Neural crest cell (in vitro differentiated cells): Measurements from ENCODE around the gene ARVCF. TPM values are rescaled to one million over a fixed set of nuclear protein-coding genes. Genes with fewer than 3 reads are reported as not detected.

ENCODE experiments used
- DNase-seq: peaks from one replicate; pipeline ENCODE4 v3.0.0; 2021; ENCODE audit warnings: low read depth, mixed read lengths, low spot score
- H3K27ac Mint-ChIP-seq: one replicate; pipeline ENCODE4 v1.8.0; 2021; ENCODE audit warnings: mild to moderate bottlenecking, mixed read lengths; ENCODE audit not compliant: unreplicated experiment
- H3K27me3 Mint-ChIP-seq: 2 replicates; pipeline ENCODE4 v1.8.0; 2021; ENCODE audit warnings: low read depth, mild to moderate bottlenecking, mixed read lengths
- H3K36me3 Mint-ChIP-seq: 2 replicates; pipeline ENCODE4 v1.8.0; 2021; ENCODE audit warnings: low read depth, mild to moderate bottlenecking, mixed read lengths
- H3K4me1 Mint-ChIP-seq: 2 replicates; pipeline ENCODE4 v1.8.0; 2021; ENCODE audit warnings: mixed read lengths
- H3K4me3 Mint-ChIP-seq: one replicate; pipeline ENCODE4 v1.8.0; 2021; ENCODE audit warnings: mild to moderate bottlenecking, mixed read lengths
- H3K9me3 Mint-ChIP-seq: 2 replicates; pipeline ENCODE4 v1.8.0; 2021; ENCODE audit warnings: mixed read lengths
- total RNA-seq: library from RNA; stranded (reverse); gene quantifications from 2 replicates; pipeline ENCODE4 v1.2.1, GENCODE V29; 2021
- TF ChIP-seq, protein P1 (sequence below): fragments of 200-600 bp; sonication (generic); conservative IDR thresholded peaks from 2 replicates; pipeline ENCODE4 v1.5.0; 2021; ENCODE audit warnings: antibody characterized with exemption, mild to moderate bottlenecking

The ARVCF gene
- total RNA-seq, 1 donor from 2014 or later, result 105 TPM

DNA sequence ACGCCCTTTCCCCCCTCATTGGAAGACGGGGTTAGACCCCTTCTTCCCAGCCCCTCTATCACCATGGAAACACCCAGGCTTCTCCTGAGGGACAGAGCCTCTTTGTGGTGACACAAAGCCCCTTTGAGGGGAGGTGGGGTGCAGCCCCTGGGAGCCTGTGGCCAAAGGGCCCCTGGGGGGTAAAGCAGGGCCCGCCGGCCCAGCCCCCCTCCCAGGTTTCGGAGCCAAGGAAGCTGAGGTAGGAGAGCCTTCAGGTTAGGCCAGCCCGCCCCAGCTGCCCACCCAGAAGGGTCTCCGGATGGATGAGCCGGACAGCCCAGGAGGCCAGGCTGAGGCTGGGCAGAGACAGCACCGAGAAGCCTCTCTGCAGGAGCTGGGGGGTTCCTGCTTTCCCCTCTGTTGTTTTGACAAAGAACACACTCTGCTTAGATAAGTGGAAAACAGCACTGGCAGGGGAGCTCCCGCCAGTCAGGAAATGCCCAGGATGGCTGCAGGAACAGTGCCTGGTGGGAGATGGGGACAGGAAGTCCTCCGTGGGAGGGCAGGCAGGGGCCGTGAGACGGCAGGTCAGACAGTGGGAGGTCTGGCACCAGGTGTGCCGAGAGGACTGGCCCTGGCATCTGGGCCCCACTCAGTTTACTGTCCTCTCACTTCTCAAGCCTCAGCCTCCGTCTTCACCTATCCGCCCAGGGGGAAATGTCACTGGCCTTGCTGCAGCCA, 18.2 kb downstream of the ARVCF start:
- TF ChIP-seq, protein P1, sequence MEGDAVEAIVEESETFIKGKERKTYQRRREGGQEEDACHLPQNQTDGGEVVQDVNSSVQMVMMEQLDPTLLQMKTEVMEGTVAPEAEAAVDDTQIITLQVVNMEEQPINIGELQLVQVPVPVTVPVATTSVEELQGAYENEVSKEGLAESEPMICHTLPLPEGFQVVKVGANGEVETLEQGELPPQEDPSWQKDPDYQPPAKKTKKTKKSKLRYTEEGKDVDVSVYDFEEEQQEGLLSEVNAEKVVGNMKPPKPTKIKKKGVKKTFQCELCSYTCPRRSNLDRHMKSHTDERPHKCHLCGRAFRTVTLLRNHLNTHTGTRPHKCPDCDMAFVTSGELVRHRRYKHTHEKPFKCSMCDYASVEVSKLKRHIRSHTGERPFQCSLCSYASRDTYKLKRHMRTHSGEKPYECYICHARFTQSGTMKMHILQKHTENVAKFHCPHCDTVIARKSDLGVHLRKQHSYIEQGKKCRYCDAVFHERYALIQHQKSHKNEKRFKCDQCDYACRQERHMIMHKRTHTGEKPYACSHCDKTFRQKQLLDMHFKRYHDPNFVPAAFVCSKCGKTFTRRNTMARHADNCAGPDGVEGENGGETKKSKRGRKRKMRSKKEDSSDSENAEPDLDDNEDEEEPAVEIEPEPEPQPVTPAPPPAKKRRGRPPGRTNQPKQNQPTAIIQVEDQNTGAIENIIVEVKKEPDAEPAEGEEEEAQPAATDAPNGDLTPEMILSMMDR, result no peak
- H3K36me3 Mint-ChIP-seq, result peaks cover 7% of the 10 kb centered on the region
- H3K4me3 Mint-ChIP-seq, result peak overlapping the region; percentile 61
- DNase-seq, result peak; percentile 45
- no peaks in the 10 kb centered on the region for H3K27me3 Mint-ChIP-seq
- H3K4me1 Mint-ChIP-seq, result peaks cover 70% of the 10 kb centered on the region
- peaks cover 7% of the 10 kb centered on the region for H3K9me3 Mint-ChIP-seq
- H3K27ac Mint-ChIP-seq, result peak overlapping the region; percentile 94

DNA sequence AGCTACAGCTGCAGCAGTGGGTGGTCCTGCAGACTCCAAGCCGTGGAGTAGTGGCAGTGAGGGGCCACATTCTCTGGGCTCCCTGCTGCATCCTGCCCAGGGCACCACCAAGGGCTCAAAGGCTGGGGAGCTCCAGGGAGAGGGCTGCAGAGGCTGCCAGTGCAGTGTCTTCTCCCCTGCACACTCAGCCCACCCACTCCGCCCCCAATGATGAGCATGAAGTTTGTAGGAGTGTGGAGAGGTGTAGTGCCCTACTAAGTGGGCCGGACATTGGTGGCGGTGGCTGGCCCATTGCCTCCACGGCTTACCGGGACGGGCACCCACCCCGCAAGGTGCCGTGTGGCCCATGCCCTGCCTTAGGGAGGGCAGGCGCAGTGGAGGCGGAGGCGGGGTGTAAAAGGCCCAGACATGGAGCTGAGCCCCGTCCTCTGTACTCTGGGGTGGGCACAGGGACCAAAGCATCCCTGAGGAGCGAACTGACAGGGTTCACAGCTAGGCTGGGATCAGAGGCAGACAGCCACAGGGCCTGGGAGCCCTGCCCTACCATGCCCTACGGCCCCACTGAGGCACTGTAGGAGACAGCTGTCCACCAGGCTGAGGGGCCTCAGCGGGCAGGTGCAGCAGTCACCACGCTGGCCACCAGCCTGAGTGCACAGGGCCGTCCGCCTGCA, 18.9 kb downstream of the ARVCF start:
- Mint-ChIP-seq H3K27ac (peak overlapping the region; percentile 35), H3K36me3 (peaks cover under 1% of the 10 kb centered on the region), H3K9me3 (peaks cover 3% of the 10 kb centered on the region), H3K27me3 (no peaks in the 10 kb centered on the region), H3K4me1 (peaks cover 65% of the 10 kb centered on the region), H3K4me3 (no peak overlapping the region)
- TF ChIP-seq, protein P1, result no peak
- no peak for DNase-seq

DNA sequence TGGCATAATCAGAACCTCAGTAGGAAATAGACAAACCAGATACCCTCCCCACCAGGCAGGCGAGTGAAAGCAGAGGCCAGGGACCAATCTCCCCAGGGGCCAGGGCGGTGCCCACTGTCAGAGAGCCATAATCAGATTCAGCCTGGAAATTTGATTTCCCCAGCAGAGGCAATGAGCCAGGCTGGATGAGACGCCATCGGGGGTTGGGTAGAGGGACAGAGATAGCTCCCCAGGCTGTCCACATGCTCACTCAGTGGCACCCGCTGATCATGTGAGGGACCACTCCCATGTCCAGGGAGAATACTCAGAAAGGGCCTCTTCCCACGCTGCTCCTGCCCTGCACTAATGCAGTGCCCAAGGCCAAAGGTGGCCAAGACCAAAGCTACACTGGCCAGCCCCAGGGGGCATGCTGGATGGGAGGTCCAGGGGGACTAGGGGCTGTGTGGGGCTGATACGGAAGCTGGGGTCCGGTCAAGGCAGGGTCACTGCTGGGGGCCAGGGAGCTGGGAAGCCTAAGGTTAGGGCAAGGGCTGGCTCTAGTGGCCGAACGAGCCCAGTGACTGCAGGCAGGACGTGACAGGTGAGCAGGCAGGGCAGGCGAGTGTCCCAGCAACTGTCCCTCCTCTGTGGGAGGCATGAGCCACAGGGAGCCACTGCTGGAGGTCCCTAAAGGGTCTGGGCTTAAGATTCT, 19.8 kb downstream of the ARVCF start:
- H3K9me3 Mint-ChIP-seq, result peaks cover 3% of the 10 kb centered on the region
- peaks cover 58% of the 10 kb centered on the region for H3K4me1 Mint-ChIP-seq
- H3K4me3 Mint-ChIP-seq, result no peak overlapping the region
- no peaks in the 10 kb centered on the region for H3K27me3 Mint-ChIP-seq
- H3K36me3 Mint-ChIP-seq, result no peaks in the 10 kb centered on the region
- TF ChIP-seq, protein P1, result no peak
- H3K27ac Mint-ChIP-seq, result peak overlapping the region; percentile 16
- DNase-seq, result no peak

DNA sequence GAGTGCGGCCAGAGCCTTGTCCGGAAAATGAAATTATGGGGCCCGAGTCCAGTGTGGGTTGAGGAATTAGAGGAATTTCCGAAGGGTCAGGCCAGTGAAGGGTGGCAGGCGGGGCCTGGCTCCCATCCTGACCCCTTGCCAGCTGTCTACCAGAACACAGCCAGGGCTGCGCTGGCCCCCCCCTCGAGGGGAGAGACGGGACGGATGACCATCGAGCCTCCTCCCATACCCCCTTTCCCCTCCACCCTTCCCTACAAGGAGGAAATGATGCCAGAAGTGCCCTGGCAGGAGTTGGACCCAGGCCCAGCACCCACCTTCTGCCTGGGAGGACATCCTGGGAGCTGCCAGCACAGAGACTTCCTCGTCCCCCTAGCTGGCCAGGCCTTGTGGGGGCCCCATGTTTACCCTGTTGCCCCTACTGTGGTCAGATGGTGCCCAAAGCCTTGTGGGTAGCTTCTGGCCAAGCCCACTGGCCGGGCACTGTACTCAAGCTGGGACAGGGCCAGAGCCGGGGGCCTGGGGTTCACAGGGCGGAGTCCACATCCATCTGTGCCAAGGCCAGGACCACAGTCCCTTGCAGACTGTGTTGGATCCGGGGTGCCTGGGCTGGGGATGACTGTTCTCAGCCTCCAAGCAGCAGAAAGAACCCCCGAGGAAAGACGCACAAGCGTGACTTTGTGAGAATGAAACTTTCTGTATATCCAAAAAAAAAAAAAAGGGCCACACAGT, 20.8 kb downstream of the ARVCF start:
- H3K36me3 Mint-ChIP-seq, result no peaks in the 10 kb centered on the region
- H3K4me1 Mint-ChIP-seq, result peaks cover 47% of the 10 kb centered on the region
- DNase-seq, result no peak
- H3K27me3 Mint-ChIP-seq, result no peaks in the 10 kb centered on the region
- H3K9me3 Mint-ChIP-seq, result peaks cover 3% of the 10 kb centered on the region
- TF ChIP-seq, protein P1, result no peak
- H3K27ac Mint-ChIP-seq, result no peak overlapping the region
- H3K4me3 Mint-ChIP-seq, result no peak overlapping the region

DNA sequence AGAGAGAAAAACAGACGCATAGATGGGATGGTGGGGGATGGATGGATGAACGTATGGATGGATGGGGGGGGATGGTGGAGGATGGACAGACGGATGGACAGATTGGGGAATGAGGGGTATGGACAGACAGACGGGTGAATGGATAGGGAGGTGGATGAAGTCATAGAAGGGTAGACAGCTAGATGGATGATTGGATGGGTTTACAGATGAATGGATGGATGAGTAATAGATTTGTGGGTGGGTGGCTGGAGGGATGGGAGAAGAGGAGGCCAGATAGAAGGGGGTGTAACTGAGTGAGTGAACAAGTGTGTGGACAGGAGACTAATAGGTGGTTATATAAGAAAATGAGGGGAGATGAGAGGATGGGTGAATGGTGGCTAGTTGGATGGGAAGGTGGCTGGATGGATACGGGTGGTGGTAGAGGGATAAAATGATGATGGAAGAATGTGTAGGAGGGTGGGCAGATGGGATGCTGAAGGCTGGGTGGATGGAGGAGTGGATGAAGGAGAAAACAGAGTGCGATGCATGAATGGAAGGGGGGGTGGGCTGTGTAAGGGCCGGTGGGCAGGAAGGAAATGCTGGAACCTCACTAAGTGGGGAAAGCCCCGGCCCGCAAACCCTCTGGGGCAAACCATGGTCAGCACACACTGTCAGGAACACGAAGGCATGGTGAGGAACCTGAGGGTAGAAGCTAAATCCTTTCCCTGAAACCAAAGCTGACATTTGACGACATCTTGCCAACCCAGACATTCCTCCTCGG, 21.6 kb downstream of the ARVCF start:
- peaks cover 3% of the 10 kb centered on the region for H3K9me3 Mint-ChIP-seq
- H3K4me3 Mint-ChIP-seq, result no peak overlapping the region
- peak overlapping the region; percentile 78 for H3K27ac Mint-ChIP-seq
- H3K4me1 Mint-ChIP-seq, result peaks cover 39% of the 10 kb centered on the region
- H3K36me3 Mint-ChIP-seq, result no peaks in the 10 kb centered on the region
- TF ChIP-seq, protein P1, result no peak
- no peaks in the 10 kb centered on the region for H3K27me3 Mint-ChIP-seq
- no peak for DNase-seq
